ENCODE data around the gene RHCE. TPM values are rescaled to one million over a fixed set of nuclear protein-coding genes. Genes with fewer than 3 reads are reported as not detected.
"Not testable (repeated sequence)": the region's sequence is repeated elsewhere in the genome, so short reads cannot be mapped to it uniquely, and the experiment has no call there.

RHCE gene
- total and polyA plus RNA-seq, 11 donors, result 0.24 to 2.0 (median 0.69) TPM; not detected in 1

DNA sequence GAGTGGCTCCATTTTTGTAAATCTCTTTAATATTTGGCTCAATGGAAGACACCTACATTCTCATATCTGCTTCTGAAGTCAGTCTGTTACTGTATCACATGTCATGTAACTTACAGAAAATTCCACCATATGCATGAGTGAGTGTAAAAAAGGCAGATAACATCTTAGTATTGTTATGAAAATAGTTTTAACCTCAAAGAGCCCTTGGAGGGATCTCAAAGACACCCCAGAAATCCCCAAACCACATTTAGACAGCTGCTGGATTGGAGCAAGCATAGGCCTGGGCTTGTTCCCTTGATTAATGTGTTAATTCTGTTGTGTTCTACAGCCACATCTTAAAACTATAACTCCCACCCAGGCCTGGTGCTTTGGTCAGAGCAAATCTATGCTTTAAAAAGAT is 26.9 kb upstream of the RHCE start:
- intact Hi-C loops (cut with DNase I), result no loop called here
- Histone ChIP-seq H3K4me3 (no peak overlapping the region), H3K27me3 (no peaks in the 10 kb centered on the region), H3K4me1 (peaks cover 0 to 13% (median 7%) of the 10 kb centered on the region in 12 donors), H3K36me3 (peaks cover 0 to 55% (median 36%) of the 10 kb centered on the region in 9 donors), H3K27ac (no peak overlapping the region), H3K9me3 (no peaks in the 10 kb centered on the region)
- ATAC-seq, result no peak
- TF ChIP-seq, protein P1, sequence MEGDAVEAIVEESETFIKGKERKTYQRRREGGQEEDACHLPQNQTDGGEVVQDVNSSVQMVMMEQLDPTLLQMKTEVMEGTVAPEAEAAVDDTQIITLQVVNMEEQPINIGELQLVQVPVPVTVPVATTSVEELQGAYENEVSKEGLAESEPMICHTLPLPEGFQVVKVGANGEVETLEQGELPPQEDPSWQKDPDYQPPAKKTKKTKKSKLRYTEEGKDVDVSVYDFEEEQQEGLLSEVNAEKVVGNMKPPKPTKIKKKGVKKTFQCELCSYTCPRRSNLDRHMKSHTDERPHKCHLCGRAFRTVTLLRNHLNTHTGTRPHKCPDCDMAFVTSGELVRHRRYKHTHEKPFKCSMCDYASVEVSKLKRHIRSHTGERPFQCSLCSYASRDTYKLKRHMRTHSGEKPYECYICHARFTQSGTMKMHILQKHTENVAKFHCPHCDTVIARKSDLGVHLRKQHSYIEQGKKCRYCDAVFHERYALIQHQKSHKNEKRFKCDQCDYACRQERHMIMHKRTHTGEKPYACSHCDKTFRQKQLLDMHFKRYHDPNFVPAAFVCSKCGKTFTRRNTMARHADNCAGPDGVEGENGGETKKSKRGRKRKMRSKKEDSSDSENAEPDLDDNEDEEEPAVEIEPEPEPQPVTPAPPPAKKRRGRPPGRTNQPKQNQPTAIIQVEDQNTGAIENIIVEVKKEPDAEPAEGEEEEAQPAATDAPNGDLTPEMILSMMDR (IDR thresholded peaks at IDR 0.05), result no peak
- no peak for DNase-seq

DNA sequence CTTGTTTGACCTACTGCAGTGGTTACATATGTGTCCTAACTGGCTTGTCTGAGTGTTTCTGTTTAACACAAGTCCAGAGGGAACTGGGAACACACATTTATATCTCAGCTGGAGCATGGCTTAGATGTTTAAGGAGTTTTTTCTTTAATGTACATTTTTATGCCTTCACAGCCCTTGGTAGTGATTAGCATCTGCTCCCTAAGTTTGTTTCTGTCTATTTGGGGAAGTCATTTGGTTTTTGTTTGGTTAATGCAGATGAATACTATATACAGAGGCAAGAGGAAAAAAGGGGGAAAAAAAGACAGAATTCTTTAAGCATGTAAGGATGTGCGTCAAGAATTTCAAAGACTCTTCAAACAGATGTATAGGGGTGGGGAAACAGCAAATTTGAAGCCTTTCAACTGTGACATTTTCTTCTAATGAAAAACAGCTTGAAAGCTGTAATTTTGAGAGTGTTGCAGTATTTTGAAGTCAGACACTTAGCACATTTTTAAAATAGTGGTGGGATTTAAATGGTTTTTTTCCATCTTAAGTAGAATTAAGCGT is 25.4 kb upstream of the RHCE start:
- TF ChIP-seq, protein P1 (IDR thresholded peaks at IDR 0.05), result no peak
- no peak for TF ChIP-seq POLR2A (IDR thresholded peaks at IDR 0.05)
- intact Hi-C loops (cut with DNase I), result no loop called here
- ATAC-seq (no peak), DNase-seq (no peak)
- Histone ChIP-seq H3K36me3 (peaks cover 0 to 45% (median 34%) of the 10 kb centered on the region in 9 donors), H3K27ac (no peak overlapping the region), H3K27me3 (no peaks in the 10 kb centered on the region), H3K9me3 (no peaks in the 10 kb centered on the region), H3K4me1 (peaks cover 0 to 19% (median 11%) of the 10 kb centered on the region in 12 donors), H3K4me3 (no peak overlapping the region)
- WGBS, 4 donors, result 73 to 83% (median 79%) methylated on average over 2 of the region's 2 CpGs

DNA sequence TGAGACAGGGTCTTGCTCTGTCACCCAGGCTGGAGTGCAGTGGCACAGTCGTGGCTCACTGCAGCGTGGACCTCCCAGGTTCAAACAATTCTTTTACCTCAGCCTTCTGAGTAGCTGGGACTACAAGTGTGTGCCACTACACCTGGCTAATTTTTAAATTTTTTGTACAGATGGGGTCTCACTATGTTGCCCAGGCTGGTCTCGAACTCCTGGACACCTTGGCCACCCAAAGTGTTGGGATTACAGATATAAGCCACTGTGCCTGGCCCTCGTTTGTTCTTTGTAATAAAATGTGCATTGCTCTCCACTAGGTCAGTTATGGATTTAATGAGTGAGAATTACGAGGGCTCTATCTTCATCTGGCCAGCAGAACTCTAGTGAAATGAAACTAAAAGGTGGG is 24.0 kb upstream of the RHCE start:
- WGBS, 4 donors, result 94 to 95% (median 95%) methylated on average over 5 of the region's 5 CpGs

DNA sequence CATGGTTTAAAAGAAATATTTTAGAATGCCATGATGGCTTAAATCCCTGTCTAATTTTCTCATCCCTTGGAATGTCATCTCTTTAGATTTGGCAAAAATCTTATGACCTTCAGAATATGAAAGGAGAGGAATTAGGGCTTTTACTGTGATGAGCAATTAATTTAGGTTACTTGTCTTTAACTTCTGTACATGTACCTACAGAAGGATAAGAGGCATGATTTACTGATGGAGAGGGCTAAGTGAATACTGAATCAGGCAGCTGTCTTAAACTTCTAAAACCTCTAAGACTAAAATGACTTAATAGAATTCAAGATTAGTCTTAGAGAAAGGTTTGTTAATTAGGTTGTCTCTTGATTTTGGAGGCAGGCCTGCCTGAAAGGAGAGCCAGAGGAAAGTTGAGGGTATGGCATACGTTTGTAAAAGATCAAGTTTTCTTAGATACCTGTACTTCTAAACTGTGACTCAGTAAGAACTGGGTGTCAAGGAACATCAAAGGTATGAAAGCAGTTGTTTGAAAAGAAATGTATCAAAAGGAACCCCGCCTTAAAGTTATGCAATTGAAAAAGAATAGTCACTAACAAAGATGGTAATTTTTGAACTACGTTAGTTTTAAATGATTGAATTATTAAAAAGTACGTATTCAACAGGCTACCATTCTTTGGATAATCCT is 22.5 kb upstream of the RHCE start:
- H3K4me1 ChIP-seq, result peaks cover 0 to 19% (median 11%) of the 10 kb centered on the region in 12 donors
- H3K36me3 ChIP-seq, result peaks cover 0 to 17% (median 13%) of the 10 kb centered on the region in 9 donors
- no peak overlapping the region for H3K27ac ChIP-seq
- WGBS, 4 donors, result 89 to 93% (median 90%) methylated on average over 4 of the region's 4 CpGs
- no peak overlapping the region for H3K4me3 ChIP-seq
- DNase-seq (no peak), ATAC-seq (no peak)
- H3K9me3 ChIP-seq, result no peaks in the 10 kb centered on the region
- no peak for TF ChIP-seq POLR2A (IDR thresholded peaks at IDR 0.05)
- TF ChIP-seq, protein P1 (IDR thresholded peaks at IDR 0.05), result no peak
- no peaks in the 10 kb centered on the region for H3K27me3 ChIP-seq
- intact Hi-C loops (cut with DNase I), result loop anchor here in 1 of 10 donors (5.0 kb wide), 1 partner anchor 34 kb away; no protein-coding TSS in a partner anchor

More for the DNA sequence above, 24.0 kb upstream of the RHCE start:
- not testable (repeated sequence) for H3K27ac ChIP-seq, H3K4me3 ChIP-seq, DNase-seq, ATAC-seq, H3K9me3 ChIP-seq, H3K27me3 ChIP-seq
- peaks cover 0 to 31% (median 27%) of the 10 kb centered on the region in 9 donors for H3K36me3 ChIP-seq
- intact Hi-C loops (cut with DNase I), result loop anchor here in 1 of 10 donors (5.0 kb wide), 1 partner anchor 33 kb away; no protein-coding TSS in a partner anchor
- H3K4me1 ChIP-seq, result peaks cover 0 to 19% (median 11%) of the 10 kb centered on the region in 12 donors

Data from heart left ventricle (tissue), 16 donors.